ENCODE data around the gene TRPM4. TPM values are rescaled to one million over a fixed set of nuclear protein-coding genes. Genes with fewer than 3 reads are reported as not detected.

The TRPM4 gene
- total RNA-seq, 3 donors from 2014 or later (not counting 1 experiment from before 2014, with no cell fraction given), result 0.20 TPM; not detected in 2

DNA sequence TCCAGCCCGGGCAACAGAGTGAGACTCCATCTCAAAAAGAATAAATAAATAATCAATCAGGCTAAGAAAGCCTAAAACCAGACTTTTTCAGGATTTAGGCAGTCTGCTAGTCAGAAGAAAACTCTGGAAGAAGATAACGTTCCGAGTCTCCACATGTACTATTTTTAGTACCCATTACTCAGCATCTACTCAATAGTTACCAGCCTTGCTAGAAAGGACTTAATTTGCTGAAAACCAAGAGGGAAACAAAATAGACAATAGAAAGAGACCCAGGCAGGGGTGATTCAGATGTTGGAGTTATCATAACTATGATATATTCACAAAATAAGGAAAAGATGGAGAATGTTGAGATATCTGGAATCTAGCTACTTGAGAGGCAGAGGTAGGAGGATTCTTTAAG is 47.0 kb upstream of the TRPM4 start:
- H3K27me3 ChIP-seq (ENCODE audit: control insufficient read depth, insufficient read depth, low read length), result no peaks in the 10 kb centered on the region
- intact Hi-C loops (cut with micrococcal nuclease), result no loop called here
- ATAC-seq, result no peak

GRCh38 chr19:49111218-49111998 is 46.2 kb upstream of the TRPM4 start:
- DNase-seq, result no peak
- WGBS (ENCODE audit: insufficient coverage), result 94% methylated on average over 10 of the region's 11 CpGs
- Mint-ChIP-seq H3K4me3 (no peak overlapping the region), H3K36me3 (peaks cover 11% of the 10 kb centered on the region), H3K4me1 (peaks cover 20 to 34% of the 10 kb centered on the region in 2 donors), H3K9me3 (no peaks in the 10 kb centered on the region), H3K27me3 (ENCODE audit: low read depth in 2 of 2) (no peaks in the 10 kb centered on the region), H3K27ac (no peak overlapping the region)
- Histone ChIP-seq H3K4me3 (ENCODE audit: low read length) (no peak overlapping the region), H3K27me3 (ENCODE audit: control insufficient read depth, insufficient read depth, low read length) (no peaks in the 10 kb centered on the region), H3K36me3 (ENCODE audit: control insufficient read depth, insufficient read depth, low read length) (peaks cover 14% of the 10 kb centered on the region), H3K4me1 (ENCODE audit: control insufficient read depth, insufficient read depth, low read length) (peaks cover 17% of the 10 kb centered on the region), H3K27ac (ENCODE audit: low read length) (no peak overlapping the region), H3K9me3 (ENCODE audit: control insufficient read depth, insufficient read depth, low read length) (no peaks in the 10 kb centered on the region)
- TF ChIP-seq CTCF (IDR thresholded peaks at IDR 0.05), result no peak
- intact Hi-C loops (cut with micrococcal nuclease), result no loop called here
- no peak for ATAC-seq

More for the DNA sequence above, 47.0 kb upstream of the TRPM4 start:
- H3K9me3 ChIP-seq (ENCODE audit: control insufficient read depth, insufficient read depth, low read length), result no peaks in the 10 kb centered on the region
- H3K4me3 ChIP-seq (ENCODE audit: low read length), result no peak overlapping the region
- Mint-ChIP-seq H3K27me3 (ENCODE audit: low read depth in 2 of 2) (no peaks in the 10 kb centered on the region), H3K36me3 (peaks cover 11% of the 10 kb centered on the region), H3K4me3 (peak overlapping the region; percentile 55), H3K27ac (no peak overlapping the region), H3K9me3 (no peaks in the 10 kb centered on the region), H3K4me1 (peaks cover 20 to 36% of the 10 kb centered on the region in 2 donors)
- H3K27ac ChIP-seq (ENCODE audit: low read length), result no peak overlapping the region
- no peak for DNase-seq
- peaks cover 21% of the 10 kb centered on the region for H3K36me3 ChIP-seq (ENCODE audit: control insufficient read depth, insufficient read depth, low read length)
- 73% methylated on average over 3 of the region's 3 CpGs for WGBS (ENCODE audit: insufficient coverage)
- H3K4me1 ChIP-seq (ENCODE audit: control insufficient read depth, insufficient read depth, low read length), result peaks cover 17% of the 10 kb centered on the region
- no peak for TF ChIP-seq CTCF (IDR thresholded peaks at IDR 0.05)

GRCh38 chr19:49113762-49114629 is 43.6 kb upstream of the TRPM4 start, which contains the start of gene LIN7B:
Gene LIN7B, plus strand, starts transcription at chr19:49114370. Its CDS starts 35 bp downstream, at chr19:49114405.
- no peaks in the 10 kb centered on the region for H3K27me3 Mint-ChIP-seq (ENCODE audit: low read depth in 2 of 2)
- Histone ChIP-seq H3K4me3 (ENCODE audit: low read length) (peak within 1 kb of the TSS; percentile 53), H3K27me3 (ENCODE audit: control insufficient read depth, insufficient read depth, low read length) (no peaks in the 10 kb centered on the region), H3K9me3 (ENCODE audit: control insufficient read depth, insufficient read depth, low read length) (no peaks in the 10 kb centered on the region), H3K36me3 (ENCODE audit: control insufficient read depth, insufficient read depth, low read length) (no peaks in the 10 kb centered on the region), H3K27ac (ENCODE audit: low read length) (no peak within 1 kb of the TSS), H3K4me1 (ENCODE audit: control insufficient read depth, insufficient read depth, low read length) (peaks cover 30% of the 10 kb centered on the region)
- under 1% methylated on average over 65 of the region's 66 CpGs for WGBS (ENCODE audit: insufficient coverage)
- peak within 1 kb of the TSS; percentile 89 for H3K4me3 Mint-ChIP-seq
- H3K4me1 Mint-ChIP-seq, result peaks cover 24 to 45% of the 10 kb centered on the region in 2 donors
- ATAC-seq (peak; percentile 60 to 80 (median 67)), DNase-seq (peak; percentile 84 to 92)
- TF ChIP-seq CTCF (IDR thresholded peaks at IDR 0.05), result peak; percentile 76
- peak within 1 kb of the TSS in 1 of 2 donors; percentile 86 for H3K27ac Mint-ChIP-seq
- intact Hi-C loops (cut with micrococcal nuclease), result no loop called here
- no peaks in the 10 kb centered on the region for H3K9me3 Mint-ChIP-seq
- no peaks in the 10 kb centered on the region for H3K36me3 Mint-ChIP-seq

All from natural killer cell (primary cell).